Stimulated activated CD4-positive, alpha-beta T cell treated with anti-CD3 and anti-CD28 coated beads, Interleukin-4, amount 100 ng/mL, for 4 hours (primary cell): Measurements from ENCODE around the gene CCNB1IP1.
"Not testable (repeated sequence)": the region's sequence is repeated elsewhere in the genome, so short reads cannot be mapped to it uniquely, and the experiment has no call there.

Experiments used
- DNase-seq, 2 experiments: peaks; one replicate each; pipeline ENCODE4 v3.0.0-alpha.2; 2020

Gene CCNB1IP1

DNA sequence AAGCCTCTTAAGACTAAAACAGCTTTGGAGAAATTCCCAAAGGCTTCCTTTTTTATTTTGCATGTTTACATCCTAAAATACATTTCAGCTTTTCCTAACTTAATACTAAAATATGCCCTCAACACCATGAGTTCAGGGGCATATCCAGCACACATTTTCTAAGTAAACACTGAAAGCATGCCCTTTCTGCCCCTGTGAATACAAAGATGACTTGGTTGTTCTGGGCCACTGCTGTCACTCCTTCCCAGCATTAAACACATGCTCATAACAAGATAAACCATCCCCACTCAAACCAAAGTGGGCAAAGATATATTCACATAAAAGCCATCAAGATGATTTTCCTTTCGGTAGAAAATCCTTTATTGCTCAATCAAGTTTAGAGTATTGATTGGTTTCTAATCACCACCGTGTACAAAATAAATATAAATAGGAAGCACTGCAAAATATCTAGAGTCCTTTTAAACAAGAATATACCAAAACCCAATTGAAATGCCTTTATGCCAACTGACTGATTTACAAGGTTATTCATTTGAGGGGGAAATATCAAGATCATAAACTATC is 1.9 kb downstream of the CCNB1IP1 start:
- DNase-seq = no peak

DNA sequence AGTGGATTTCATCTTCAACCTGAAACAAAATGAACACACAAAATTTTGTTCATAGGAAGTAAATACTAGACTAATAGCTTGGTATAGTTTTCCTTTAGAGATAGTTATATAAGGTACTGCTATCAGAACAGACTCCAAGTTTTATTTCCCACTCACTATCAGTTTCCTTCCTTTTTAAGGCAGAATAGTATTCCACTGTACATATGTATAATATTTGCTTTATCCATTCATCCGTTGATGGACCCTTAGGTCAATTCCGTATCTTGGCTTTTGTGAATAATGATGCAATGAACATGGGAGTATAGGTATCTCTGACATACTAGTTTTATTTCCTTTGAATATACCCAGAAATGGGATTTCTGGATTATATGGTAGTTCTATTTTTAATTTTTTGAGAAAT is 3.7 kb downstream of the CCNB1IP1 start:
- DNase-seq = no peak

DNA sequence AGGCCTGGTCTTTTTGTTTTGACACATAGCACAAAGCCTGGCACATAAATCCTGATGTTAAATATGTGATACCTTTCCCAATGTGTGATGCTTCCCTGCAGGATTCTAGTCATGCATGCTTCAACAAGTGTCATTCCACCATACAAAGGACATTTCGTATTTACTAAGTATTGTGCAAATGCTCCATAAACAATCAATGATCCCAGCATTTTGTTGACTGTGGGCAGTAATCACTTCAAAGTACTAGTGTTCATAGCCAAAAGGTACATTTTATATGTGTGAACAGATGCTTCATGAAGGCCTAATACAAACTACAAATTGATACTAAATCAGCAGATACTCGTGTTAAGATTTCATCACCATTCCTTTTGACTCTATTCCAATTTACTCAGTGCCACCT is 4.4 kb downstream of the CCNB1IP1 start:
- DNase-seq = no peak

DNA sequence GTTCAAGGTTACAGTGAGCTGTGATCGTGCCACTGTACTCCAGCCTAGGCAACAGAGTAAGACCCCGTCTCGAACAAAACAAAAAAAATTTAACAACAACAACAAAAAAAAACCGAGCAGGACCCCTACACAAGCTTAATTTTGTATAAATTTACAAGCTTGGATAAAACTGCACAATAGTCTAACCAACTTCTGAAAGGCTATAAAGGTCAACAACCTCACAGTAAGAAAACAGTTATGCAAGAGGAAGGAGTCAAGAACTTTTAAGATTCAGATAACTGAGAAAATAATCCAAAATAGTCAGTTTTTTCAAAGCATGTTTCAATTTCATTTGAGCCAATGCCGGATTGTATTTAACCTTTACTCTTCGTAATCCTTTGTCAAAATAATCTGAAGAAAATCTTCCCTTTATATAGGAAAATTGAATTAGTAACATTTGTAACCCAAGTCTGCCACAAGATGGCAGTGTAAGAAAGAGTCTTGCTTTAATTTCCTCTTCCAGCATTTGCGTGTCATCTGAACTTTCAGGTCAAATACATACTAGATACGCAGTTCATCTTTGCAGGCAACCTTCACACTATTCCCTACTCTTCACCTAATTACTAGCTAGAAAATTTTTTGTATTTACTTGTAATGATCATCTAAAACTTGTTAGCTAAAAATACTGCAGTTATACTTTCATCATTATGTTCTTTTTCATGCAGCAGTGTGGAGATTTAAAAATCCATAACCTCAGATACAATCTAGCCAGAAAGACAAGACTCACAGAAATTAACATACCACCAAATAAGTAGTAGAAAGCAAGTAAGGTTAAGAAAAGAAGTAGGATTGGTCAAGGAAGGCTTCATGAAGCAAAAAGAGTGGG is 5.8 kb downstream of the CCNB1IP1 start:
- no peak for DNase-seq

DNA sequence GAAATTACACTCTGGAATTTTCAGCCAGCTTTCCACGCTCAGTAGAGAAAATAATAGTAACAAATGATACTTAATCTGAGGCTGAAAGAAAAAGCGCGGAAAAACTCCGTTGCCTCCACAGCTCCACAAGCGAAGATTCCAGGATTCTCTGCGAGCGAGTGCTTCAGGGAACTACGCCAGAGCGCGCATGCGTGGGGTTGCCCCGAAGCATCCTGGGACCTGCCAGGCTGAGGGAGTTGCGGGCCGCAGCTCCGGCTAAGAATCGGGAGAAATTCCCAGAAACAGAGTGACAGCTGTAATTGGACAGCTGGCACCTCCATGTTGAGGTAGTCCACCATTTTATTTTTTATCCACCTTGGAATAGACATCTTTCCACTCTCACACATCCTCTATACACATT is 15.4 kb downstream of the CCNB1IP1 start:
- DNase-seq = no peak

DNA sequence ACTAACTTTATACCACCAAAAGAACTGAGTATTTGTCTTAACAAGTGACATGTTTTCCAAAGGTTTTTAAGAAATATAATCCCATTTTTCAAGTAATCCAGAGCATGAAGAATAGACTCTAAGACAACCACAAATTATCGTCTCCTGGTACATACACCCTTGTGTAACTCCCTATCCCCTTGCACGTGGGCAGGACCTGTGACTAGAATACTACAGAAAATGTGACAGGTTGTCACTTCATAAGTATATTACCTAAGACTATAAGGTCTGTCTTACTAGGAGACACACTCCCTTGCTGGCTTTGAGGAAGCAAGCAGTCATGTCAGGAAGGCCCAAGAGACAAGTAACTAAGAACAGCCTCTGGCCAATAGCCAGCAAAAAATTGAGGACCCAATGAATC is 19.1 kb downstream of the CCNB1IP1 start:
- no peak for DNase-seq

DNA sequence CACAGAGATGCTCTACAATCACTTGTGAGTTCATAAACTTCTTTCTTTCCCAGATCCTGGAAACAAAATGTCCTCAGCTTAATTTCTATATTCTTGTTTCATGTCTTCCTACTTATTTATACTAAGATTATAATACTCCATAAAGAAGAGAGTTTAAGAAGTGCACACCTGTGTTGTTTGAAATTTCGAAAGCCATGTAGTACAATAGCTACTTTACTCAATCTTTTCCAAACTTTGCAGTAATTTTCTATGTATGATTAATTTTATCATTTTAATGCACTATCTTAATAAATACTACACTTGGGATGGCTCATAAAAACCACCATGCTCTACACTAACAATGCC is 27.0 kb downstream of the CCNB1IP1 start:
- no peak for DNase-seq

DNA sequence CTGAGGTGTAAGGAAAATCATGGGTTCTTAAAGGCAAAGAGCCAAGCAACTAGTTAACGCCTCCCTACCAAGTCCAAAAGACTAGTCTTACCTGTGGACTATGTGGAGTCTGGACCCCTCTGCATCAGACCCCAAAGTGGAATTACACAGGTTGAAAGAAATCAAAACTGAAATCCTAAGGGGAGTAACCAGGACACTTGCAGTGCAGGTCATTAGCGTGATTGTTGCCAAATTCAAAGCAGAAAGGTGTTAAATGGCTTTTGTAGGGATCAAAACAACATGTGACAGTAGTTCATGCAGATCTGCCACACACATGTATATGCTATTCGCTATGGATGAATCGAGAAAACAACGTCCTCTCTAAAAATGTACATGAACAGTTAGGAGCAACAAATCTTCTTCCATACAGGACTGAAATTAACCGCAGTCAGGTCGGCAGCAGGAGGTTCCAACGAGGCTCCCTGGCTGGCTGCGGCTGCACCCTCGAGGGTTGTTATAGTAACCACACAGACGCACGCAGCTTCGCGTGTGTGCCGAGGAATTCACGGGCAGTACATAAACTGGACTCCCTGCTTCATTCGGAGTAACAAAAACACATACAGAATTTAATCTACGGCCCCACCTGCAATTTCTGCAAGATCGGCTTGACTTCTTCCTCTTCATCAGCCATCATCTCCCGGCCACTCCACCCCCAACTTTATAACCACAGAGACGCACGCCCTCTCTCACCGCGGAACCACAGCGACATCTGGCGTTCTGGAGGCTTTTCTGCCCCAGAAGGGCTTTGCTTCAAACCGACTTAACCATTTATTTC is 27.6 kb downstream of the CCNB1IP1 start, which contains the start of gene TTC5:
Gene TTC5 (minus strand): TSS at position 687 of the 814 bp plus-strand sequence. CDS start 14 bp downstream, at position 673.
- DNase-seq = peak; percentile 85 to 86

DNA sequence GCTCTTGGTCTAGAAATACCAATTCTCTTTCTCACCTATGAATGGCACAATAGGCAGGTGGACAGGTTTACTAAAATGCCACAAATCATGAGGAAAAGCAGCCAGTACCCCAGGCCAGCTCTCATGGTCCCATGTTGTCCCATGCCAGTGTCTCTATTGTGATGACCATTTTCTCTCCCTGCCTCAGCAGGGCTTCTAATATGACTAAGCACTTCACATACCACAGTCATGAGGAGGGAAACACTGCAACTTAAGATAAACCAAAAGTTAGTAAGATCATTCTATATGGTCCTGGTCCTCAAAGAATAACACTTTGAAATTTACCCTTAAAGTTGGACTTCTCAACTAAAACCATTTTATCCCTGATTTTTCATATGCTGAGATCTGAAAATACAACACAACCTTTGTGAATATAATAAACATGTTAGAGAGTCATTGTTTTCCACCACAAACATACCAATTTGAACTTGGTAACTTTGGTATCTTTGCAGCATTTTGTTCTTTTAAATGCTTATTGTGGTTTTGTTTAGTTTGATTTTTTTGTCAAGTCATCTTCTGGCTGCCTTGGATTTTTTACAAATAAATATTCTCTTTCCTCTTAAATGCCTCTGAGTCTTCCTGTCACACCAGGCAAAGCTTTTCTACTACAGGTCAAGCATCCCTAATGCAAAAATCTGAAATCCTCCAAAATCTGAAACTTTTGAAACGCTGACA is 30.9 kb downstream of the CCNB1IP1 start:
- no peak for DNase-seq

DNA sequence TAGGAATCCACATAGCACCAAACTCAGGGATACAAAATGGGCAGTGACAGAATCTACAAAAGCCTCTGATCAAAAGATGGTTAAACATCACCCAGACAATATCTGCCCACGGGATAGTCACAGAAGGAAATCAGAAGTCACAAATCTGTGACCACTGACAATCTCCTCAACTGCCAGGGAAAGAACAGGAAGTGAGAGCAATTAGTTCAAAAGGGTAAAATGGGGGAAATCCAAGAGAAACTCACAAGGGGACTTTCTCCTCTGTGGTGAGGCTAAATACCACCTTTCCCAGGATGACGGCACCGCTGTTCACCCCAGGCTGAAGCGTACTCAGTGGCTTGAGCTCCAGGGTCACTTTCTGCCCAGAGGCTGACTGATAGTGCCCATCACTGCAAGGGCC is 38.0 kb downstream of the CCNB1IP1 start:
- no peak for DNase-seq

DNA sequence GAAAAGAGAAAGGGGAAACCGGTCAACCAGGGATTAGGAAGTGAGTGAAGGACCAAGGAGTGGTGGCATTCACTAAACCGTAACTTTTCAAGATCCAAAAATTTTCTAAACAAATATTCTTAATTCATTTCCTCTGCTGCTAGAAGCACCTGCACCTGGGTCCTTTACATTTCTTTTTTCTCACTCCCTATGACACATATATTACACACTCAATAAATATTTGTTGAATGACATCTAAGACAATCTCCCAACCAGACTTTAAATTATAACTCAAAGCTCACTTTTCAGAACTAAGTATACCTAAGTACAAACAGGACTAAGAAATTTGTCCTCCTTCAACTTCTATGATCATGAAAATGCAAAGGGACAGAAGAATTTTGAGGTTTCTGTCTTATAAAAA is 38.4 kb downstream of the CCNB1IP1 start:
- DNase-seq = no peak

DNA sequence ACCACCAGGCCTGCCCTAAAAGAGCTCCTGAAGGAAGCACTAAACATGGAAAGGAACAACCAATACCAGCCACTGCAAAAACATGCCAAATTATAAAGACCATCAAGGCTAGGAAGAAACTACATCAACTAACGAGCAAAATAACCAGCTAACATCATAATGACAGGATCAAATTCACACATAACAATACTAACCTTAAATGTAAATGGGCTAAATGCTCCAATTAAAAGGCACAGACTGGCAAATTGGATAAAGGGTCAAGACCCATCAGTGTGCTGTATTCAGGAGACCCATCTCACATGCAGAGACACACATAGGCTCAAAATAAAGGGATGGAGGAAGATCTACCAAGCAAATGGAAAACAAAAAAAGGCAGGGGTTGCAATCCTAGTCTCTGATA is 51.1 kb downstream of the CCNB1IP1 start:
- DNase-seq = not testable (repeated sequence)

DNA sequence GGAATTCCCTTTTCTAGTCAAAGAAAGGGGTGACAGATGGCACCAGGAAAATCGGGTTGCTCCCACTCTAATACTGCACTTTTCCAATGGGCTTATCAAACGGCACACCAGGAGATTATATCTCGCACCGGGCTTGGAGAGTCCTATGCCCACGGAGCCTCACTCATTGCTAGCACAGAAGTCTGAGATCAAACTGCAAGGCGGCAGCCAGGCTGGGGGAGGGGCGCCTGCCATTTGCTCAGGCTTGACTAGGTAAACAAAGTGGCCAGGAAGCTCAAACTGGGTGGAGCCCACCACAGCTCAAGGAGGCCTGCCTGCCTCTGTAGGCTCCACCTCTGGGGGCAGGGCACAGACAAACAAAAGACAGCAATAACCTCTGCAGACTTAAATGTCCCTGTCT is 52.8 kb downstream of the CCNB1IP1 start:
- DNase-seq = not testable (repeated sequence)

DNA sequence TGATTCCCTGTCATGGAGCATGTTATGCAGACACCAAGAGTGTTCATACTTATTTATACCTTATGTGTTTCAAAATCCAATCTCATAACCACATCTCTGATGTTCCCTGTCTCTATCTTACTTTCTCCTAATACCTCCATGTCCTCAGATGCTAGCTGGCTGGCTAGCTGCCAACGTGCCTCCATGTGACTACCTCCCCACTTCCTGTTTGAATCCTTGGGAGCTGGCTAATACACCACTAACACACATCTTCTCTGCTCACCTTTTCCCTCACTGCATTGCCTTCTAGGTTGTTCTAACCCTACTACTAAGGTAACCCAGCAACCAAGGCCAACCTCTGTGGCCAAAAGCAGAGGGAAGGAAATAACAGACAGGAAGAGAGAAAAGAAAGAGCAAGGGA is 54.7 kb downstream of the CCNB1IP1 start:
- no peak for DNase-seq

DNA sequence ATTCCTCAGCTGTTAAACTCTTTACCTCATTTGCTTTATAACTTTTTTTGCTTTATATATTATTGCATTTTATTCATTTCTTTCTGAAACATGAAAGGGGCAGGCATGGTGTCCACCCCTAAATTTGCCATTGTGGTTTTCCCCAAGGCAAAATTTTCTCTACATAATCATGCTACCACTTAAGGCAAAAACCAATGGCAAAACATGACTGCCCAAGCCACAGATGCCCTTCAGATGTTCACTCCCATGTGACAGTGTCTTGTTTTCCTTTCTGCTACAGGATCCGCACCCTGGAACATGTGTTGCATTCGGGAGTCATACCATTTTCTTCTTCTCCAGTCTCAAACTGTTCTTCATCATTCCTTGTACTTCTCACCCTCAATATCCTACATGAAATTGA is 55.7 kb downstream of the CCNB1IP1 start:
- DNase-seq = no peak

DNA sequence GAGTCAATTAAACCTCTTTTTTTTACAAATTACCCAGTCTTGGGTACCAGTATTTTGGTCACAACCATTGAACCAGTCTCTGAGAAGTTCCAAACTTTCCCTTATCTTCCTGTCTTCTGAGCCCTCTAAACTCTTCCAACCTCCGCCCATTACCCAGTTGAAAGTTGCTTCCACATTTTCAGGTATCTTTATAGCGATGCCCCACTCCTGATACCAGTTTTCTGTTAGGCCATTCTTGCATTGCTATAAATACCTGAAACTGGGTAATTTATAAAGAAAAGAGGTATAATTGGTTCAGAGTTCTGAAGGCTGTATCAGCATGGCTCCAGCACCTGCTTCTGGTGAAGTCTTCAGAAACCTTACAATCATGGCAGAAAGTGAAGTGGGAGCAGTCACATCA is 59.0 kb downstream of the CCNB1IP1 start:
- DNase-seq = no peak

DNA sequence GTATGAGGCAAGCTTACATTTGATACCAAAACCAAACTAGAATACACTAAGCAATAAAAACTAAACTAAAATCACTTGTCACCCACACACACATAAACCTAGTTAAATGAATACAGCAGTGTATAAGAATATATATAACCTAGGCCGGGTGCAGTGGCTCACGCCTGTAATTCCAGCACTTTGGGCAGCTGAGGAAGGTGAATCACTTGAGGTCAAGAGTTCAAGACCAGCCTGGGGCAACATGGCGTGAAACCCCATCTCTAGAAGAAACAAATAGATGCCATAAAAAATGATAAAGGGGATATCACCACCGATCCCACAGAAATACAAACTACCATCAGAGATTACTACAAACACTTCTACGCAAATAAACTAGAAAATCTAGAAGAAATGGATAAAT is 68.7 kb downstream of the CCNB1IP1 start:
- not testable (repeated sequence) for DNase-seq

DNA sequence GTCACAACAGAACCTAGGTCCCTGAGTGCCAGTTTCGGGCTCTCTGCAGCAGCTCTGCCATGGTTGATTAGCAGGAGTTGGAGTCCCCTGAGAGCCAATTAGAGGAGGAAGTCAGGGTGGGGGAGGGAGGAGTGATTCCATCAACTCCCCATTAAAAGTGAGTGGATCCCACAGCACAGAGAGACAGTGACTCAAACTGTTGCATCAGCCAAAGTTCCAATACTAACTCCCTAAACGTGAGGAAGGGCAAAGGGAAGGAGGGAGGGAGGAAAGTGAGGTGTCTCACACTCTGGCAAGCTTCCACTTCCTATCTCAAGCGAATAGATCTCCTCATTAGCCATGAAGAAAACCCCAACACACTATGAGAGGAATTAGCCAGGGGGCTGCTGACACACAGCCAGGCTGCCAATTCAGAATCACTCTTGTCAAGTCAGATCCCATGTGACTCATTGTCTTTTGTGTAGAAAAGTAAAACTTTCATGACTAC is 70.4 kb downstream of the CCNB1IP1 start:
- DNase-seq = no peak
